IMR-90 (cell line): ENCODE results near the gene OR6C2.
"Not testable (repeated sequence)": the region's sequence is repeated elsewhere in the genome, so short reads cannot be mapped to it uniquely, and the experiment has no call there.

Source experiments
- BHLHE40 ChIP-seq: fragments of 150-350 bp; IDR thresholded peaks from 2 replicates; pipeline ENCODE4 v1.6.1; 2016; ENCODE audit warnings: mild to moderate bottlenecking, low read depth, low read length
- CEBPB ChIP-seq: IDR thresholded peaks from 2 replicates; pipeline ENCODE4 v1.6.1; 2012; ENCODE audit warnings: low read depth, low read length, improper control_type of control experiment
- CHD1 ChIP-seq: IDR thresholded peaks from 2 replicates; pipeline ENCODE4 v1.6.1; 2012; ENCODE audit warnings: low read depth, low read length, improper control_type of control experiment
- CTCF ChIP-seq: conservative IDR thresholded peaks from 2 replicates; pipeline ENCODE4 v1.5.1; 2012; ENCODE audit warnings: mild to moderate bottlenecking, low read depth, low read length, improper control_type of control experiment
- FOS ChIP-seq: fragments of 150-350 bp; IDR thresholded peaks from 2 replicates; pipeline ENCODE4 v1.6.1; 2016; ENCODE audit warnings: low read depth, low read length
- MAFK ChIP-seq: IDR thresholded peaks from 2 replicates; pipeline ENCODE4 v1.6.1; 2012; ENCODE audit warnings: low read depth, low read length, improper control_type of control experiment
- NFE2L2 ChIP-seq: fragments of 150-350 bp; IDR thresholded peaks from 2 replicates; pipeline ENCODE4 v1.6.1; 2016; ENCODE audit warnings: low read depth, mild to moderate bottlenecking, low read length
- POLR2A ChIP-seq: IDR thresholded peaks from 2 replicates; pipeline ENCODE4 v1.6.1; 2012; ENCODE audit warnings: mild to moderate bottlenecking, low read depth, low read length
- RAD21 ChIP-seq: IDR thresholded peaks from 2 replicates; pipeline ENCODE4 v1.6.1; 2012; ENCODE audit warnings: low read length, improper control_type of control experiment
- RFX5 ChIP-seq: IDR thresholded peaks from 2 replicates; pipeline ENCODE4 v1.8.0; 2012; ENCODE audit warnings: low read depth, mild to moderate bottlenecking, low read length, moderate library complexity
- USF2 ChIP-seq: fragments of 150-350 bp; IDR thresholded peaks from 2 replicates; pipeline ENCODE4 v1.6.1; 2017; ENCODE audit warnings: mild to moderate bottlenecking, antibody characterized with exemption, low read length, low read depth

- TF ChIP-seq BHLHE40, CTCF, CHD1, POLR2A, MAFK, NFE2L2, CEBPB, FOS, RAD21, RFX5, USF2: not testable (repeated sequence)
Observed at GRCh38 chr12:55441233-55441632, 2.6 kb upstream of the OR6C2 start.
